ENCODE measurements around the gene TNFSF11.

DNA sequence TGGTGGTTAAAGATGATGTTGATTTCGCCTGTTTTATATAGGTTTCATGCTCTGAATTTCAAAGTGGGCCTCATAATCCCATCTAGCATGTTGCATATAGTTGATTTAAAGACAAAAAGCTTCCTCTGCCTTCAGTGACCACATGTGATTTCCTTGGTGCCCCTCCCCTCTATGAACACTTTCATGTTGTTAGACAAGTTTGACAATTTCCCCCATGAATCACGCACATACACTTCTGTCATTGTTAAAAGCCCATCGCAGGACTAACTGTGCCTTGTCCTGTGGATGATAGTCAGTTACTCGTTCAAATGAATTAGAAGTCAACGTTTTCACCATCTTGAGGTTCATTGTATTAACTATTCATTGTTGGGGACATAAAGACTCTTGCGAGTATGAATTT, 6.7 kb downstream of the TNFSF11 start:
- TF ChIP-seq, protein P1, sequence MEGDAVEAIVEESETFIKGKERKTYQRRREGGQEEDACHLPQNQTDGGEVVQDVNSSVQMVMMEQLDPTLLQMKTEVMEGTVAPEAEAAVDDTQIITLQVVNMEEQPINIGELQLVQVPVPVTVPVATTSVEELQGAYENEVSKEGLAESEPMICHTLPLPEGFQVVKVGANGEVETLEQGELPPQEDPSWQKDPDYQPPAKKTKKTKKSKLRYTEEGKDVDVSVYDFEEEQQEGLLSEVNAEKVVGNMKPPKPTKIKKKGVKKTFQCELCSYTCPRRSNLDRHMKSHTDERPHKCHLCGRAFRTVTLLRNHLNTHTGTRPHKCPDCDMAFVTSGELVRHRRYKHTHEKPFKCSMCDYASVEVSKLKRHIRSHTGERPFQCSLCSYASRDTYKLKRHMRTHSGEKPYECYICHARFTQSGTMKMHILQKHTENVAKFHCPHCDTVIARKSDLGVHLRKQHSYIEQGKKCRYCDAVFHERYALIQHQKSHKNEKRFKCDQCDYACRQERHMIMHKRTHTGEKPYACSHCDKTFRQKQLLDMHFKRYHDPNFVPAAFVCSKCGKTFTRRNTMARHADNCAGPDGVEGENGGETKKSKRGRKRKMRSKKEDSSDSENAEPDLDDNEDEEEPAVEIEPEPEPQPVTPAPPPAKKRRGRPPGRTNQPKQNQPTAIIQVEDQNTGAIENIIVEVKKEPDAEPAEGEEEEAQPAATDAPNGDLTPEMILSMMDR (IDR thresholded peaks at IDR 0.05; ENCODE audit: borderline replicate concordance, extremely low read depth, low read length, poor library complexity, severe bottlenecking): no peak
- TF ChIP-seq EZH2 (IDR thresholded peaks at IDR 0.05; ENCODE audit: borderline replicate concordance, low read depth, low read length, severe bottlenecking): no peak
